AG04449 (cell line): ENCODE results near the gene SH2B2.

Experiments used
- CTCF ChIA-PET: fragments of 350-600 bp; formaldehyde crosslinking; extraction: SDS; loops from one replicate; lab custom pipeline; 2021; ENCODE audit warnings: antibody characterized with exemption; lab: Yijun Ruan, JAX
- POLR2A ChIA-PET: fragments of 400-600, 350-600 bp; formaldehyde crosslinking; extraction: SDS; loops from one replicate; lab custom pipeline; 2020; ENCODE audit warnings: antibody characterized with exemption, inconsistent platforms; lab: Yijun Ruan, JAX
- DNase-seq: peaks from one replicate; pipeline ENCODE4 v3.0.0-alpha.2; 2010; ENCODE audit warnings: low read depth, low spot score
- H3K4me3 ChIP-seq: 2 replicates; pipeline ENCODE4 v1.5.1; 2011; ENCODE audit warnings: low read depth, mild to moderate bottlenecking, control low read depth, low read length
- CTCF ChIP-seq: IDR thresholded peaks from one replicate; pipeline ENCODE4 v1.5.1; 2011; ENCODE audit warnings: mild to moderate bottlenecking, moderate library complexity, low read length, control low read depth, inconsistent platforms; ENCODE audit not compliant: insufficient read depth; ENCODE audit errors: missing control alignments

SH2B2 gene

GRCh38 chr7:102291916-102292267 is 5.2 kb downstream of the SH2B2 start:
- no peak overlapping the region for H3K4me3 ChIP-seq
- CTCF ChIA-PET: no interaction called here
- POLR2A ChIA-PET: no interaction called here
- no peak for DNase-seq
- no peak for TF ChIP-seq CTCF

- ChIA-PET CTCF (no interaction called here), POLR2A (no interaction called here)
- no peak overlapping the region for H3K4me3 ChIP-seq
- no peak for TF ChIP-seq CTCF
- DNase-seq: no peak
Observed at GRCh38 chr7:102292813-102293798, 6.4 kb downstream of the SH2B2 start.

GRCh38 chr7:102294589-102294988 is 7.9 kb downstream of the SH2B2 start:
- no peak for DNase-seq
- H3K4me3 ChIP-seq: no peak overlapping the region
- no peak for TF ChIP-seq CTCF
- CTCF ChIA-PET: no interaction called here
- POLR2A ChIA-PET: no interaction called here

- POLR2A ChIA-PET: no interaction called here
Observed at GRCh38 chr7:102295346-102296178, 8.9 kb downstream of the SH2B2 start.

GRCh38 chr7:102296179-102296438 is 9.4 kb downstream of the SH2B2 start:
- no peak overlapping the region for H3K4me3 ChIP-seq
- DNase-seq: no peak
- no peak for TF ChIP-seq CTCF
- ChIA-PET CTCF (interaction anchor here (1.1 kb wide), 1 partner anchor 96 kb away, joined by 3 read pairs; no protein-coding TSS in a partner anchor), POLR2A (no interaction called here)

More at GRCh38 chr7:102295346-102296178, 8.9 kb downstream of the SH2B2 start:
- H3K4me3 ChIP-seq: no peak overlapping the region
- CTCF ChIA-PET: no interaction called here
- no peak for TF ChIP-seq CTCF
- no peak for DNase-seq

- no peak overlapping the region for H3K4me3 ChIP-seq
- TF ChIP-seq CTCF: no peak
- ChIA-PET POLR2A (no interaction called here), CTCF (interaction anchor here (1.1 kb wide), 1 partner anchor 95 kb away, joined by 3 read pairs; no protein-coding TSS in a partner anchor)
- DNase-seq: no peak
Observed at GRCh38 chr7:102296514-102296913, 9.8 kb downstream of the SH2B2 start.
